Upper lobe of right lung (tissue), 1 donor: ENCODE results near the gene MYO16. TPM values are rescaled to one million over a fixed set of nuclear protein-coding genes. Genes with fewer than 3 reads are reported as not detected.

Experiments used
- ATAC-seq: fragments of 200-7000 bp; cut with Tn5 transposase; one replicate; pipeline ENCODE4 v1.9.1; 2020; ENCODE audit warnings: mild to moderate bottlenecking, moderate library complexity
- DNase-seq: peaks from one replicate; pipeline ENCODE4 v3.0.0-alpha.2; 2020
- H3K27ac ChIP-seq: fragments of 200-600 bp; one replicate; pipeline ENCODE4 v1.8.0; 2022
- H3K27me3 ChIP-seq: fragments of 200-600 bp; one replicate; pipeline ENCODE4 v1.8.0; 2022; ENCODE audit warnings: mild to moderate bottlenecking
- H3K36me3 ChIP-seq: fragments of 200-600 bp; one replicate; pipeline ENCODE4 v1.8.0; 2022
- H3K4me1 ChIP-seq: fragments of 200-600 bp; one replicate; pipeline ENCODE4 v1.8.0; 2022
- H3K4me3 ChIP-seq: fragments of 200-600 bp; one replicate; pipeline ENCODE4 v1.8.0; 2022; ENCODE audit warnings: mild to moderate bottlenecking
- H3K9me3 ChIP-seq: fragments of 200-600 bp; one replicate; pipeline ENCODE4 v1.8.0; 2022
- CTCF ChIP-seq: fragments of 200-600 bp; IDR thresholded peaks from one replicate; pipeline ENCODE4 v1.8.0; 2022; ENCODE audit warnings: antibody characterized with exemption
- intact Hi-C: fragments of 100-400 bp; cut with DNase I; formaldehyde crosslinking; loops from one replicate; pipeline ENCODE4 v1.11.0; 2022
- total RNA-seq: library from RNA; stranded (reverse); fragmentation: NEBNext Ultra II Directional; extraction: Animal tissue kit (Norgen Biotek cat#: 25700); gene quantifications from one replicate; pipeline ENCODE4 v1.2.1, GENCODE V29; 2021
- donor health status: DM: no; HTN: yes; CAD: no; lungs with severe emphysema.

MYO16 gene
- total RNA-seq, 1 donor from 2014 or later, result 0.46 TPM

DNA sequence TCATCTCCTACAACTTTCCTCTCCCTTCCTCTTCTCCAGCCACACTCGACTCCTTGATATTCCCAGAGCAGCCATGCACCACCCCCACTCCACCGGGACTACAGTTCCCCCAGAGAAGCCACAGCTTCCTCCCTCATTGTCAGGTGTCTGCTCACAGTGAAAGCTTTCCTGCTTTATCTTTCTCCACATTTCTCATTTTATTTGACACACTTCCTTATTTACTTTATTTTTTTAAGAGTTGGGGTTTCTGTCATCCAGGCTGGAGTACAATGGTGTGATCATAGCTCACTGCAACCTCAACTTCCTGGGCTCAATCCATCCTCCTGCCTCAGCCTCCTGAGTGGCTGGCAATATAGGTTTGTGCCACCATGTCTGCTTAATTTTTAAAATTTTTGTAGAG, 464.6 kb downstream of the MYO16 start:
- no peak for TF ChIP-seq CTCF
- Histone ChIP-seq H3K9me3 (no peaks in the 10 kb centered on the region), H3K36me3 (no peaks in the 10 kb centered on the region), H3K27me3 (no peaks in the 10 kb centered on the region), H3K4me3 (no peak overlapping the region), H3K27ac (no peak overlapping the region), H3K4me1 (no peaks in the 10 kb centered on the region)
- ATAC-seq (no peak), DNase-seq (no peak)
- intact Hi-C loops, result no loop called here

GRCh38 chr13:109095126-109095525, 465.7 kb downstream of the MYO16 start:
- TF ChIP-seq CTCF, result no peak
- intact Hi-C loops, result no loop called here
- H3K9me3 ChIP-seq, result no peaks in the 10 kb centered on the region
- H3K4me1 ChIP-seq, result no peaks in the 10 kb centered on the region
- DNase-seq (no peak), ATAC-seq (no peak)
- no peaks in the 10 kb centered on the region for H3K36me3 ChIP-seq
- no peak overlapping the region for H3K4me3 ChIP-seq
- no peaks in the 10 kb centered on the region for H3K27me3 ChIP-seq
- H3K27ac ChIP-seq, result no peak overlapping the region

- no peak for ATAC-seq
- intact Hi-C loops, result no loop called here
- Histone ChIP-seq H3K27me3 (no peaks in the 10 kb centered on the region), H3K9me3 (no peaks in the 10 kb centered on the region), H3K27ac (no peak overlapping the region), H3K4me1 (no peaks in the 10 kb centered on the region), H3K4me3 (no peak overlapping the region), H3K36me3 (no peaks in the 10 kb centered on the region)
- TF ChIP-seq CTCF, result no peak
- DNase-seq, result no peak
Measured at GRCh38 chr13:109096101-109096500, 466.7 kb downstream of the MYO16 start.

GRCh38 chr13:109100705-109101304, 471.4 kb downstream of the MYO16 start:
- Histone ChIP-seq H3K27me3 (no peaks in the 10 kb centered on the region), H3K27ac (no peak overlapping the region), H3K36me3 (no peaks in the 10 kb centered on the region), H3K9me3 (no peaks in the 10 kb centered on the region), H3K4me3 (no peak overlapping the region), H3K4me1 (no peaks in the 10 kb centered on the region)
- ATAC-seq, result no peak
- no peak for TF ChIP-seq CTCF
- intact Hi-C loops, result no loop called here
- no peak for DNase-seq

DNA sequence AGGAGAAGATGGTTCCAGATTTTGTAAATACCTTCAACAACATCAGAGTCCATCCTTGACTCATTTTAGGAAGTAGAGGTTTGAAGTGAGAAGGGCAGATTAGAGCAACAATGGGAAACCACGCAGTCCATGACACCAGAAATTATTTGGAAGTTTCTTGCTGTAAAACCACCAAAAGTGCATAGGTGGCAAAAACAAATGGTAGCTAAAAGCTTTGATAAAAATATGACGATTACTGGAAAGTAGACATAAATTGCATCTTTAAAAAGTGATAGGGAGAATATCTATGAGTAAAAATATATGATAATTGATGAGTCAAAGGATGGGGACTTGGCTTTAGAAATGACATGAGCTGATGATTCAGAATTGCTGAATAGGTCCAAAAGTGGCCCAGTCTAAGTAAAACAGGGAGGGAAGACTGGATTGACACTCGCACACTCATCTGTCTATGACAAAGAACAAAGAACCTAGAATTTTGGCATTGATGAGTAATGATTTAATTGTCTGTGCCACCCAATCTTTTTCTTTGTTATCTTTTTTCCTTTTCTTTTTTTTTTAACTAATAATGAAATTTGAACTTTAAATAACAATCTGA, 472.2 kb downstream of the MYO16 start:
- intact Hi-C loops, result no loop called here
- no peak for TF ChIP-seq CTCF
- Histone ChIP-seq H3K4me3 (no peak overlapping the region), H3K27ac (no peak overlapping the region), H3K36me3 (no peaks in the 10 kb centered on the region), H3K4me1 (no peaks in the 10 kb centered on the region), H3K27me3 (no peaks in the 10 kb centered on the region), H3K9me3 (no peaks in the 10 kb centered on the region)
- no peak for ATAC-seq
- no peak for DNase-seq
